Endothelial cell (in vitro differentiated cells): ENCODE data around the gene CA6. TPM values are rescaled to one million over a fixed set of nuclear protein-coding genes. Genes with fewer than 3 reads are reported as not detected.

Experiments
- DNase-seq: peaks from one replicate; pipeline ENCODE4 v3.0.0; 2021; ENCODE audit warnings: low spot score
- H3K27ac Mint-ChIP-seq: one replicate; pipeline ENCODE4 v1.8.0; 2021; ENCODE audit warnings: mixed read lengths, inconsistent platforms; ENCODE audit not compliant: unreplicated experiment
- H3K27me3 Mint-ChIP-seq: one replicate; pipeline ENCODE4 v1.8.0; 2021; ENCODE audit warnings: mild to moderate bottlenecking, moderate library complexity, mixed read lengths, inconsistent platforms; ENCODE audit not compliant: unreplicated experiment
- H3K36me3 Mint-ChIP-seq: one replicate; pipeline ENCODE4 v1.8.0; 2021; ENCODE audit warnings: mild to moderate bottlenecking, low read depth, mixed read lengths, inconsistent platforms; ENCODE audit not compliant: unreplicated experiment
- H3K4me1 Mint-ChIP-seq: one replicate; pipeline ENCODE4 v1.8.0; 2021; ENCODE audit warnings: mild to moderate bottlenecking, mixed read lengths, inconsistent platforms; ENCODE audit not compliant: unreplicated experiment
- H3K4me3 Mint-ChIP-seq: one replicate; pipeline ENCODE4 v1.8.0; 2021; ENCODE audit warnings: mild to moderate bottlenecking, mixed read lengths, inconsistent platforms; ENCODE audit not compliant: unreplicated experiment
- H3K9me3 Mint-ChIP-seq: one replicate; pipeline ENCODE4 v1.8.0; 2021; ENCODE audit warnings: mixed read lengths, inconsistent platforms; ENCODE audit not compliant: unreplicated experiment
- CTCF ChIP-seq: fragments of 200-600 bp; sonication (generic); IDR thresholded peaks from one replicate; pipeline ENCODE4 v1.5.0; 2021; ENCODE audit warnings: antibody characterized with exemption; ENCODE audit not compliant: unreplicated experiment
- total RNA-seq: library from RNA; stranded (reverse); fragmentation: NEBNext Ultra II Directional; extraction: Animal tissue kit (Norgen Biotek cat#: 25700); gene quantifications from one replicate; pipeline ENCODE4 v1.2.1, GENCODE V29; 2021; ENCODE audit not compliant: unreplicated experiment

CA6 gene
- total RNA-seq, 1 donor from 2014 or later = 2.5 TPM

DNA sequence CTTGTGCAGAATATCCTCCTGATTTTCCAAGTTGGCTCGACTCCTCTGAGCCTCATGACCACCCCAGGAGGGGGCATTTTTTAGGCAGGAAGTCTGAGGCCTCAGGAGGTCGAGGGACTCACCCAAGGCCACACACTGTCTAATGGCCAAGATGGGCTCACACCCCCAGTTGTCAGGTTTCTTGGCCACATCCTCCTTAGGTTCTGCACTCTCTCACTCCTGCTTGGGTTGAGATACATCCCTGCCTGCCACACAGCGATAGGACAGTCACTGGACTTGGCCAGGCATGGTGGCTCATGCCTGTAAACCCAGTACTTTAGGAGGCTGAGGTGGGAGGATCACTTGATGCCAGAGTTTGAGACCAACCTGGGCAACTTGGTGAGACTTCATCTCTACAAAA lies 4.6 kb downstream of the CA6 start:
- TF ChIP-seq CTCF = no peak
- no peaks in the 10 kb centered on the region for H3K36me3 Mint-ChIP-seq
- H3K9me3 Mint-ChIP-seq = no peaks in the 10 kb centered on the region
- H3K4me1 Mint-ChIP-seq = peaks cover 25% of the 10 kb centered on the region
- no peak overlapping the region for H3K27ac Mint-ChIP-seq
- no peak for DNase-seq
- no peak overlapping the region for H3K4me3 Mint-ChIP-seq
- peaks cover 3% of the 10 kb centered on the region for H3K27me3 Mint-ChIP-seq

DNA sequence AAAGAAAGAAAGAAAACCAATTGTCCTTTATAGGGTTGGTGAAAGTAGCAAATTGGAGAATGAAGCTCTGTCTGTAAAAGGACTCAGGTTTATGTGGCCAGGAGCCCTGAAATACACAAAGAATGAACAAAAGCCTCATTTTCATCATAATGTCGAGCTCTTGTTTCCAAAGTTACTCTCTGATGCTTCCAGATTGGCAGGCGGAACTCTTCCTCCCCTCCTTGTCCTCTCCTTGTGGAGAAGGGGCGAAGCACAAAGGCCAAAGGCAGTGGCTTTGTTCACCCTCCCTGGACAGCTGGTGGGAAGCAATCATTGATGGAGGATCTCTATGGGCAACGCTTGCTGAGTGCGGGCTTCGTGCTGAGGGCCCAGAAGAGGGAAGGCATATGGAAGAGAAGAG lies 5.6 kb downstream of the CA6 start:
- Mint-ChIP-seq H3K27ac (no peak overlapping the region), H3K4me3 (no peak overlapping the region), H3K9me3 (no peaks in the 10 kb centered on the region), H3K36me3 (no peaks in the 10 kb centered on the region), H3K4me1 (peaks cover 17% of the 10 kb centered on the region), H3K27me3 (peaks cover 3% of the 10 kb centered on the region)
- DNase-seq = no peak
- no peak for TF ChIP-seq CTCF

- Mint-ChIP-seq H3K36me3 (peaks cover 3% of the 10 kb centered on the region), H3K4me3 (no peak overlapping the region), H3K9me3 (no peaks in the 10 kb centered on the region), H3K4me1 (peaks cover 3% of the 10 kb centered on the region), H3K27ac (no peak overlapping the region), H3K27me3 (peaks cover 5% of the 10 kb centered on the region)
- no peak for TF ChIP-seq CTCF
- DNase-seq = no peak
These were observed 9.7 kb downstream of the CA6 start for GRCh38 chr1:8955406-8955805.

DNA sequence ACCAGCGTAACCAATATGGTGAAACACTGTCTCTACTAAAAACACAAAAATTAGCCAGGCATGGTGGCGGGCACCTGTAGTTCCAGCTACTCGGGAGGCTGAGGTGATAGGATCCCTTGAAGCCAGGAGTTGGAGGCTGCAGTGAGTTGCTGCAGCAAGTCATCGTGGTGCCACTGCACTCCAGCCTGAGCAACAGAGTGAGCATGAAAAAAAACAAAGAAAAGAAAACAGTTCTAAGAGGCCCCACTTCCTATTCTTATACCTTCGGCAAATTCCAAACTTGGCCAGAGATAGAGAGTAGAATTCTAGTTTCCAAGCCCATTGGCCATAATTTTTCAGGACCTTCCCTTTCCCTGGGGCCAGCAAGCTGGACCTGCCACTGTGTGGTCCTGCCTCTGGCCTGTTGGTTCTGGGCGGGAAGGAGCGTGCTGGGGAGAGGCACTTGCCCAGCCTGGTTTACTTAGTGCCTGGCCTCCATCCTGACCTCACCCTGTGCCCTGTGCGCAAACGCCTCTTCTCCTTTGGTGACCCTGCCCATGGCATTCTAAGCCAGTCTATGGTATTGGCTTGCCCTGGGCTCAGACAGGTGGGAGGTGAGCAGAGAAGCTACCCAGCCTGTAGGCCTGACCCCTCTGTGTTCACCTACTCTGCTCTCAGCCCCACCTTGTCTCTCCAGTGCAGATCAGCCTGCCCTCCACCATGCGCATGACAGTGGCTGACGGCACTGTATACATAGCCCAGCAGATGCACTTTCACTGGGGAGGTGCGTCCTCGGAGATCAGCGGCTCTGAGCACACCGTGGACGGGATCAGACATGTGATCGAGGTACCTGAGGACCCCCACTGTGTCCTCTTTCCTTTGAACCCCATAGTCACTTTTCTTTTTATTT lies 11.0 kb downstream of the CA6 start:
- Mint-ChIP-seq H3K27ac (no peak overlapping the region), H3K9me3 (no peaks in the 10 kb centered on the region)

More for the DNA sequence above, 11.0 kb downstream of the CA6 start:
- H3K27me3 Mint-ChIP-seq = peaks cover 3% of the 10 kb centered on the region
- H3K4me3 Mint-ChIP-seq = no peak overlapping the region
- no peak for DNase-seq
- peaks cover 3% of the 10 kb centered on the region for H3K4me1 Mint-ChIP-seq
- TF ChIP-seq CTCF = no peak
- peaks cover 4% of the 10 kb centered on the region for H3K36me3 Mint-ChIP-seq
